Activated gamma-delta T cell treated with anti-CD3 and anti-CD28 coated beads, Interleukin-2, amount 50 U/mL, for 16 hours (primary cell): Measurements from ENCODE around the gene ATP6V1C2.

Experiments
- DNase-seq: peaks from one replicate; pipeline ENCODE4 v3.0.0-alpha.2; 2020; ENCODE audit warnings: low read depth

Gene ATP6V1C2, protein sequence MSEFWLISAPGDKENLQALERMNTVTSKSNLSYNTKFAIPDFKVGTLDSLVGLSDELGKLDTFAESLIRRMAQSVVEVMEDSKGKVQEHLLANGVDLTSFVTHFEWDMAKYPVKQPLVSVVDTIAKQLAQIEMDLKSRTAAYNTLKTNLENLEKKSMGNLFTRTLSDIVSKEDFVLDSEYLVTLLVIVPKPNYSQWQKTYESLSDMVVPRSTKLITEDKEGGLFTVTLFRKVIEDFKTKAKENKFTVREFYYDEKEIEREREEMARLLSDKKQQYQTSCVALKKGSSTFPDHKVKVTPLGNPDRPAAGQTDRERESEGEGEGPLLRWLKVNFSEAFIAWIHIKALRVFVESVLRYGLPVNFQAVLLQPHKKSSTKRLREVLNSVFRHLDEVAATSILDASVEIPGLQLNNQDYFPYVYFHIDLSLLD

DNA sequence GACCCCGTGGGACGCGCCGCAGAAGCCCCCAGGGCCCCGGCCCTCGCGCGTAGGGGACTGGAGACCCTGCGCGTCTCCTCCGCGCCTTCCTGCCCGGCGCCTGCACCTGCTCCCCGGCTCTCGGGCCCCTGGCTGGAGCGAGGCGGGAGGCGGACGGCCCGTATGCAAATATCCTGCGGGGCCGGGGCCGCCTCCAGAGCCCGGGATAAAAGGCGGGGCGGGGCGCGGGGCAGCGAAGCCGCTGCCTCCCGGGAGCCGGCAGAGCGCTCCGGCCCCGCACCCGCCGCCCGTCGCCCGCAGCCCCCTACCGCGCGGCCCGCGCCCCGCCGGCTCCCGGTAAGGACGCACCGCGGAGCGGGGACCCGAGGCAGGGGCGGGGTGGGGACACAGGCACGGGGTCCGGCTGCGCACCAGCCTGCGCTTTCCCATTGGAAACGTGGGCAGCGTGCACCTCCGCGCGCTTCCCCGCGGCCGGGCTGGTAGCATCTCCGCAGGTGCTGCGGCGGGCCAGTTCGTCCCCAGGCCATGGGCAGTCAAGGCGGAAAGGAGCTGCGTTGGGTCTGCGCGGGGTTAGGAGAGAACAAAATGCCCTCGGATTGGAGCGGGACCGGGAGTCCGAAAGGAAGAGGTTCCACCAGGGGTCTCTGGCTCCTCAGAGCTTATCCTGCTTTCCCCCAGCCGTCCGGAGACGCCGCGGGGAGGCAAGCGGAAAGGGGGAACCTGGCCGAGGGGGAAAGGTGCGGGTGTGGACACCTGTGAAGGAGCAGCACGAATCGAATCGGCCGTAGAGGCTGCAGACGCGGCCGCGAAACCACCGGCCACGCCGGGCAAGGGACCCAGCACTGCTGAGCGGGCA lies at the start of gene ATP6V1C2:
Gene ATP6V1C2, plus strand, starts transcription at position 235 of the 856 bp plus-strand sequence. CDS start 1,220 bp downstream, outside the sequence.
- DNase-seq = no peak

DNA sequence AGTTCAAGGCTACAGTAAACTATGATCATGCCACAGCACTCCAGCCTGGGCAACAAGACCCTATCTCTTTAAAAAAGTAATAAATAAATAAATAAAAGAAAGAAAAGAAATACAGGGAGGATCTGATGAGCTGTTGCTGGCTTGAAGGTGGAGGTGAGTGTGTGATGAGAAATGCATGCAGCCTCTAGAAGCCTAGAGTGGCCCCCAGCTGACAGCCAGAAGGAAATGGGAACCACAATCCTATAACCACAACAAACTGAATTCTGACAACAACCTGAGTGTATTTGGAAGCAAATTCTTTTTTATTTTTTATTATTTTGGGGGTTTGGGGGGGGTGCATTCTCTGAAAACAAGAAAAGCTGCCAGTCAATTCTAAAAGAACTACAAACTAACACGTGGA lies 46.3 kb upstream of the ATP6V1C2 start:
- no peak for DNase-seq

DNA sequence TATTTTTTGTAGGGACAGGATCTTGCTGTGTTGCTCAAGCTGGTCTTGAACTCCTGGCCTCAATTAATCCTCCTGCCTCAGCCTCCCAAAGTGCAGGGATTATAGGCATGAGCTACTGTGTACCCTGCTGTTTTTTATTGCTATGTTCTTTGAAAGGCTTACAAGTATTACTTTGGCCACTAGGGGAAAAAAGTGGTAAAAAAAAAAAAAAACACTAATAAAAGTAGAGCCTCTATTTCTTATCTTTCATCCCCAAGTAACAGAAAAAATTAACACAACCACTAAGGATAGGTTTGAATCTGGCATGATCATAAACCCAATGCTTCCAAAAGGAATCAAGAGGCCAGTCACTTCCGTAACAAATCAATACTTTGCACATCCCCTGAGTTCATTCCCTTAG lies 43.2 kb upstream of the ATP6V1C2 start:
- no peak for DNase-seq

DNA sequence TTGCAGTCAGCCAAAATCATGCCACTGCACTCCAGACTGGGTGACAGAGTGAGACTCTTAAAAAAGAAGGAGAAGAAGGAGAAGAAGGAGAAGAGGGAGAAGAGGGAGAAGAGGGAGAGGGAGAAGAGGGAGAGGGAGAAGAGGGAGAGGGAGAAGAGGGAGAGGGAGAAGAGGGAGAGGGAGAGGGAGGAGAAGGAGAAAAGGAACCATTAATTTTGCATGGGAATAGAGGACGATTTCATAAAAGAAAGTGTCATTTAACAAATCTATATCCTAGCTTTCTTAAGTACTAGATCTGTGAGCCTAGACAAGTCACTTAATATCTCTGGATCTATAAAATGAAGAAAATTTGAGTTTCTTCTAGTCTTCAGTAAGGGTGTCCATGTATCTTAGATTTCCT lies 41.2 kb upstream of the ATP6V1C2 start:
- DNase-seq = no peak

DNA sequence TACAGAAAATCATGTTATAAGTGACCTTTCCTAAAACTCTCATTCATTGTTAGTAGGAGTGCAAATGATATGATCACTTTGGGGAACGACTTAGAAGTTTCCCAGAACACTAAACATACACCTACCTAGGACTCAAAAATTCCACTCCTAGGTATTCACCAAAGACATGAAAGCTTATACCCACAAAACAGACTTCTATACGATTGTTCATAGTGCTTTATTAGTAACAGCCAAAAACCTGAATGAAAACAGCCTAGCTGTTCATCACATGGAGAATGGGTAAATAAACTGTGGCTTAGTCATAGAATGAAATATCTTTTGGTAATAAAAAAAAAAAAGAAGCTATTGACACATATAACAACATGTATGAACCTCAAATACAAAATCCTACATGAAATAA lies 40.5 kb upstream of the ATP6V1C2 start:
- no peak for DNase-seq

DNA sequence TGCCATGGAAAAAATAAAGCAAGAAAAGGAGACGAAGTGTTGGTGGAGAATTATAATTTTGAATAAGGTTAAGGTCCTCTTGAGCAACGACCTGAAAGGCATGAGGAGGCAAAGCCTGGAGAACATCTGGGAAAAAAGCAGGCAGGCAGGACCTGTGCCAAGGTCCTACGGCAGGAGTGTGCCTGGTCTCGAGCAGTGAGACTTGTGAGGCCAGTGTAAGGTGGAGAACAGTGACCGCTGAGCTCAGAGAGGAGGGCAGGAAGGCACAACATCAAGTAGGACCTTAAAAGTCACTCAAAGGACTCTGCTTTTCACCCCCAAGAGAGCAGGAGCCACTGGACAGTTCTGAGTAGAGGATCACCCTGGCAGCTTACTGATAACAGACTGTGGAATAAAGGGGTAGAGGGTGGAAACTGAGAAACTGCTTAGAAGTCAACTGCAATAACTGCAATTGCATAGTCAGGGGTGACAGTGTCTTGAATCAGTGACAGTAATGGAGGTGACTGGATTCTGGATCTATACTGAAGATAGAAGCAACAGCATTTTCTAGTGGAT lies 35.2 kb upstream of the ATP6V1C2 start:
- no peak for DNase-seq

DNA sequence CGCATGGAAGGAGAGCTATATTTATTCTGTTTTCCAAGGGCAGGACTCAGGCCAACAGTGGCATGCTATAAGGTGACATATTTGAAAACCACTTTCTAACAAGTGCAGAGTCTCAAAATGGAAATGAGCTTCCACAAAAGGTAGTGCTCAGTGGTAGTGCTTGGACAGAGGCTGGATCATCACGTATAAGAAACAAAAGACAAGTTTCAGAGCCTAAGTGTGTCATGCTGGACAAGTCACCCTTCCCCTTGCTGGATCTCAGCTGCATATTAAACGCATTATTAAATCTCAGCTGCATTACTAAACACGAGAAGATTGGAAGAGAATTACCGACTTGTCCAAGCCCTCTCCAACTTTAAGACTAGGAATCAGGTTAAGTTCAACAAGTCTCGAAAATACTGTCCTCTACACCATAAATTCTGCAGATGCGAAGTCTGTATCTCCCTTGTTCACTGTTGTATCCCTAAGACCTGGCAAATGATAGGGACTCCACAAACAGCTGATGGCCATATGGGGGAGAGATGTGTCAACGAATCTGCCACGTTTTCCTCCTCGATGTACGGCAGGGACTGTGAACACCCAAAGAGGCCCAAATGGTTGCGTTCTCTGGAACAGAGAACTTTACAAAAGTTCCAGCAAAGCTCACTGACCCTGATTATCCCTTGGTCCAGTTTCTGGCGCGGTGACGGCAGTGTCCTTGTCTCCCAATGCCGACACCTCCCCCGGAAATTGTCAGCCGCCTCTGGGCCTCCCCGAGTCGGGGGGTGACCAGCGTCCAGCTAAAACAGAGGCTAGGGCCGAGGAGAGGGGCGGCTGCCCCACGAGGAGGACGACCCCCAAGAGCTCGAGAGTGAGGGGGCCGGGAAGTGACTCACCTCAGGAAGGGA lies 32.3 kb upstream of the ATP6V1C2 start:
- DNase-seq = no peak

DNA sequence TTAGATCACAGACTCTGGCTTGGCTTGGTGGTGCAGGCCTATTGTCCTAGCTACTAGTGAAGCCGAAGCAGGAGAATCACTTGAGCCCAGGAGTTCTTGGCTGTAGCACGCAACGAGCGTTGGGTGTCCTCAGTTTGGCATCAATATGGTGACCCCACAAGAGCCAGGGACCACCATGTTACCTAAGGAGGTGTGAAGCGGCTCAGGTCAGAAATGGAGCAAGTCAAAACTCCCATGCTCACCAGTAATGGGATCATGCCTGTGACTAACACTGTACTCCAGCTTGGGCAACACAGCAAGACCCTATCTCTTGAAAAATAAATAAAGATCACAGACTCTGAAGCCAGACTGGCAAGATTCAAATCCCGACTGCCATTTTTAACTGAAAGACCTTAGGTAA lies 29.9 kb upstream of the ATP6V1C2 start:
- no peak for DNase-seq

DNA sequence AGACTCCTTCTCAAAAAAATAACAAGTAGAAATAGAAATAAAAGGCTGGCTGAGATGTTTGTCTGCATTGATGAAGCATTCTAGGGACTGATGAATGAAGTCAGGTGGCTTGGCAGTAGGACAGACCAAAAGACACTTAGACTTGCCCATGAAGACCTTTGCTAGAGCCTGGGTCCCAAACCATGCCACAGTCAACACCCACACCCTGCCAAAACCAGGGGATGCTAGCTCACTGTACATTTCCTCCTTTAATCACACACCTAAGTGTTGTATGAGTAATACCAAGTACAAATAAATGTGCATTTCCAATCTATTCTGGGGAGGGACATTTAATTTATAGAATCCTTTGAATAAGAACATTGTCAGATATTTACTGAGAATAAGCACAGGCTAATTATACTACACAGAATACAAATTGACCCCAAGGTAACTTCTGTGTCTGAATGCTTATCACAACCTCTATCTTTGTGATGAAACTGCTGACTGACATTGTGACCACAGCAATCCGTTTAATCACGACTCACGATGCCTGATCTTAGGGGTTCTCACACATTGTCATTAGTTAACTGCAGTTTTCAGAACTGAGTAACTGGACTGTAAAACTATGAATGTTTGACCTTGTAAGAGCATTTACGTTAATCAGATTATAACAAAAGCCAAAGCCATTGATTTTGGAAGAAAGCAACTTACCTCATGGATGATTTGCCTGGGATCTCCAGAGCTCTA lies 21.2 kb upstream of the ATP6V1C2 start:
- no peak for DNase-seq

DNA sequence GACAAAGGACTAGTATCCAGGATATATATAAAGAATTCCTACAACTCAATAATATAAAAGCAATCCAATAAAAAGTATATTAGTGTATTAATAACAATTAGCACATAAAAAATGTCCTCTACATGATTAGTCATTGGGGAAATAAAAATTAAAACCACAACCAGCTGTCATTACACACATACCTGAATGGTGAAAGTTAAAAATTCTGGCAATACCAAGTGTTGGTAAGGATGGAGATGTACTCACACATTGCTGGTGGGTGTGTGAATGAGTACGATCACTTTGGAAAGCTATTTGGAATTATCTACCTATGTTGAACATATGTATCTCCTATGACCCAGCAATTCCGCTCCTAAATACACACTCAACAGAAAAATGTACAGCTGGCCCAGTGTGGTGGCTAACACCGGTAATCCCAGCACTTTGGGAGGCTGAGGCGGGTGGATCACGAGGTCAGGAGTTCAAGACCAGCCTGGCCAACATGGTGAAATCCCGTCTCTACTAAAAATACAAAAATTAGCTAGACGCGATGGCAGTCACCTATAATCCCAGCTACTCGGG lies 17.3 kb upstream of the ATP6V1C2 start:
- no peak for DNase-seq

DNA sequence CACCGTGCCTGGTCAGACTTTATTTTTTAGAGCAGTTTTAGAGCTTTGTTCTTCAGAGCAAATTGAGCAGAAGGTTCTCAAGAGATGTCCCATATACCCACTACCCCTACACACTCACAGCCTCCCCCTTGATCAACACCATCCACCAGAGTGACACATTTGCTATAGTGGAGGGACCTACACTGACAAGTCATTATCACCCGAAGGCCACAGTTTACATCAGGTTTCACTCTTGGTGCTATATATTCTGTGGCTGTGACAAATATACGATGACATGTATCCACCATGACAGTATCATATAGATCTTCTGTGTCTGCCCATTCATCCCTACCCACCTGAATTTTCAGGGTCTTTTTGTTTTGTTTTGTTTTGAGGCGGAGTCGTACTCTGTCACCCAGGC lies 15.4 kb upstream of the ATP6V1C2 start:
- DNase-seq = no peak

DNA sequence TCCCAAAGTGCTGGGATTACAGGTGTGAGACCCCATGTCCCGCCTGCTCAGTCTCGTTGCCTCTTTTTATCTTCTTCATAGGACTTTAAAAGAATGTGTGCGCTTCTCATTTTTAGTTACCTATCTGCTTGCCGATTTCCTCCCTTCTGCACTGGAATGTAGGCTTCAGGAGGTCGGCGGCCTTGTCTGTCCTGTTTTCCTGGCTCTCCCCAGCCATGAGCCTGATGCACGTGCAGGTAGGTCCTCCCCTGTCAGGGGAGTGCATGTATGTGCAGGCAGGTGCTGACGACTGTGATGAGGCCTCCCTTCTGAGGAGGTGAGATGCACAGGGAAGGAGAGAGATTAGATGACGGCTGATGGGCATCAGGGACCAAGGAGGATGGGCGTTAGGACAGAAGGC lies 13.6 kb upstream of the ATP6V1C2 start:
- DNase-seq = no peak

DNA sequence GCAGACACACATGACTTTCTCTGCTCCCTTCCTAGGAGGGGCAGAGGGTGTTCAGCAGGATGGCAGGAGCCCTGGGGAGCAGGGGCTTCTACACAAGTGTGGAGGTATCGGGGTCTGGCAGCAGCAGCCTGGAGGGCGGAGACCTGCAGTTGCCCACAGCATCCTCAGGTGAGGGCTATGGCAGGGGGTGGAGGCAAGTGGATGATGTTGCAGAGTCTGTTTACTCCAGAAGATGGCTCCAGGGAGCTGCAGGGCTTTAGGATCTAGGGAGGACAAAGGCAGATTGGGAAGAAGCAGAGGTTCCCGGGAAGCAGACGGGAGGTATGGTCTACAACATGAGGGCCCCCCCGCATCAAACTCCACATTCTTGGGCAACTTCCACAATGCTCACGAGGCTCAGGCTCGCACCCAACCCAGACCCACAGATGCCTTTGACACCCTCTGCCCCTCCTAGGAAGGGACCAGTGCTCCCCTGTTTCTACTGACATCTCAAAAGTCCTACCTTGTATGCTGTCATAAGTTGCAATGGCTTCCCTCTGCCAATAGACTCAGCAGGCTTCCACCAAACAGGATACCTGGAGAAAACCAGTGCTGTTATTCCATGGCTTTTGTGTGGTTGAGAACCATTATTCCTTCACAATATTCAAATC lies 12.0 kb upstream of the ATP6V1C2 start:
- DNase-seq = no peak

DNA sequence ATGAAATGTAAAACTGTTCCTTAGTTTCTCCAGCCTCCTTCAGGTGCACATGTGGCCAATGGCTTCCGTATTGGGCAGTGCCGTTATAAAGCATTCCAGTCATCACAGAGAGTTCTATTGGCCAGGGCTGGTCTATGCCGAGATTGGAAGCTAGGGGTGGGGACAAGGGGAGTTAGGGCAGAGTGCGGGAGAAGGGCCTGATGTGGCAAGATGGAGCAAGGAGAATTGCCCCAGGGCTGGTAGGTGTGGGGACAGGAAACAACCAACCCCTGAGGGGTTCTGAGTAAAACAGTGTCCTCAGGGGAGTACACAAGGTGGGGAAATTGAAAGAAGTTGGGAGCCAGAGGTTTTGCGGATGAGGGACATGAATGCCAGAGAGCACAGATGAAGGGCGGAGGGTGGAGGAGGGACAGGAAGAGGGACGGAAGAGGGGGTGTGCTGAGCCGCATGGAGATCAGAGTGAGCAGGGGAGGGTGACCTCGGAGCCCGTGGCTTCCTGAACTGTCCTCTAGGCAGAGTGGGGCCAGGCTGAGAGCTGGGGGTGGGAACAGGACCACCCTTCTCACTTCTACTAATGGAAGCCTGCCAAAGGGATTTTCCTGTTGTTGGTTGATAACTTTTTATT lies 9.1 kb upstream of the ATP6V1C2 start:
- DNase-seq = no peak

DNA sequence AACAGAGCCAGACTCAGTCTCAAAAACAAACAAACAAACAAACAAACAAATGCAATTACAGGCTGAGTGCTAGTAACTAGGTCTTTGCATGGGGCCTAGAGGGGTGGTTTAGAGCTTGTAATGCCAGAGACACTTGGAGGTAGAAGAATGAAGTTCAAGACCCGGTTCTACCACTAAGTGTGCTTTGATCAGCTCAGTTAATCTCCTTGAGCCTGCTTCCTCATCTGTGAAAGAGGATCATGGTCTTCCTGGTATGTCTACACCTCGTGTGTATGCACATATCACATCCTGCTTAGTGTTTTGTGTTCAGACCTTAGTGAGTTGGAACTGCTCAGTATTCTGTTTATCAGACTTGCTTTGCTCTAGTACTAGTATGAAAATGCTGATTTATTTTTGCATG lies 4.8 kb upstream of the ATP6V1C2 start:
- no peak for DNase-seq

DNA sequence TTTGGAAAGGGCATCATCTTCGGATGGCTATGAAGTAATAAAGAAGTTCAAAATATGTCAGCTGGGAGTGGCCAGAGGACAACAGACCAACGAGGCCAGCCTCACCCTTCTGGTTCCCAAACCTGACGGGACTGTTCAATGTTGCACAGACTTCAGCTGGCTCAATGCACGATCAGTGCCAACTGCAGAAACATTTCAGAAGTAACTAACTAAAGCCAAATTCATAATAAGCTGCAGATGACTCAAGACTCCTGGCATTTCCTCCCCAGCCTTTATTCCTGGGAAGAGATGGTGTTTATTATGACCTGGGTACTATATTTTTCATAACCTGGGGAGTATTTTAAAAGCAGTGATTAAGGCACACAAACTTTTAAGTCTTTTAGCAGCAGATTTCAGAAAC lies 3.8 kb upstream of the ATP6V1C2 start:
- no peak for DNase-seq

DNA sequence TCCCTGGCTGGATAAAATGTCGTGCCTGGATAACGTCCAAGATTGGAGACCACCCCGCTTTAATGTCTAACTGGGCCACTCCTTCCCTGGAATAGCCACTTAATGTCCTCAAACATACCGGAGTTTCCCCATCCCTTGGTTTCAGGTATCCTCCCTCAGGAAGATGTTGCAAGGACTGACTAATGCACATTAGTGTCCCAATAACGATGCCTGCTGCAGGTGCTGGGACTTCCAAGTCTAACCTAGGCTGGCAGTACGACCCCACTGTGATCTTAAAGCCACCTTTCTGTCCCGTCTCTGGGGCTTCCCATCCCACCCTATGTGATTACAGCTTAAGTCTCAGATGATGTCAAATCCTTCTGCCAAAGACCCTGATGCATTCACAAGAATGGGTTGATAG lies 1.1 kb upstream of the ATP6V1C2 start:
- no peak for DNase-seq

DNA sequence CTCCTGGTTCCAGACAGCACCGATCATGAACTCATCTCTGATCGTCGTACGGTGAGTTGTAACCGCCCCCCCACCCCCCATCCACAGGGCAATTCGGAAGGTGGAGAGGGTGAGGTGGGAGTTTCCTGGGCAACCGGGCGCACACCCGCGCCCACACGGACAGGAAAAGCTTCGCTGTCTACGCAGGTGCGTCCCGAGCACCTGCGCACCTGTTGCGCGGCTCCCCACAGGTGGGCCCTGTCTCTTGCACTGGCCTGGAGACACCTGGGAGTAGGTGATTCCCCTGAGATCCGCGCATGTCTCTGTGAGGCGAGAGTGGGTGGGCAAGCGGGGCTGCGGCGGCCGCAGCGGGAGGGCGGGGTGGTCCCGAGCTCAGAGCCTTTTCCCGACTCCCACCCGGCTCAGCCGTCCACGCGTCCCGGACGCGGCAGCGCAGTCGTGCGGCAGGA lies 459 bp upstream of the ATP6V1C2 start:
- no peak for DNase-seq

DNA sequence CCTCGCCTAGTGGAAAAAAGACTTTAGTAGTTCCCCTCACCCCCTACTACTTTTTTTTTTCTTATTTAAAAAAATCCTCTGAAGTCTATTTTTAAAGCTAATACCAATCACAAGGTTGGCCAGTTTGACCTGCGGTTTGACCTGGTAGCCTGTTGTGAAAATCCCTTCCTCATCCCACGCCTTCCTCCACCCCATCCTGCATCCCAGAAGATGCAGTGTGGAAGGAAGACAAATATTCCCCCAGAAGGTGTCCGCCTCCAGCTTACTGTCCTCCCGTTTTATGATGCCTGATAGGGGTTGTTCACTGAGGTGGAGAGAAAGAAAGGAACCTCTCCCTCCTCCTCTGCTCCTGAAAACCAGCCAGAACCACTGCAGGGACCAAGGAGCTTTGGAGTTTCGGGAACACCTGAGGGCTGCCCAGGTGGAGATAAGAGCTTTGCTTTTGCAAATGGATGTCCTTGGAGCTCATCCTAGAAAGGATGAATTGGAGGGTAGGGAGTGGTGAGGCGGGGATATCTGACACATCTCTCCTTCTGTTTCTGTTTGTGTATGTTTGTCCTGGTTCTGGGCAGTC lies 909 bp downstream of the ATP6V1C2 start:
- no peak for DNase-seq
